ENCODE measurements around the gene DYNLT4. TPM values are rescaled to one million over a fixed set of nuclear protein-coding genes. Genes with fewer than 3 reads are reported as not detected.

The DYNLT4 gene
- total RNA-seq, 1 donor: 0.36 TPM

- no peak overlapping the region for H3K4me3 ChIP-seq (ENCODE audit: insufficient read depth, low read length)
Measured at GRCh38 chr1:44778705-44779576, 28.2 kb downstream of the DYNLT4 start.

GRCh38 chr1:44777969-44778635 lies 29.0 kb downstream of the DYNLT4 start:
- Histone ChIP-seq H3K4me3 (ENCODE audit: insufficient read depth, low read length) (peak overlapping the region; percentile 91), H3K79me2 (ENCODE audit: insufficient read depth, low read length) (peaks cover 38% of the 10 kb centered on the region), H3K9me3 (ENCODE audit: low read depth, low read length) (no peaks in the 10 kb centered on the region), H3K36me3 (ENCODE audit: insufficient read depth, low read length) (peaks cover 47% of the 10 kb centered on the region), H4K20me1 (ENCODE audit: insufficient read depth, low read length) (peaks cover 35% of the 10 kb centered on the region), H3K4me2 (ENCODE audit: insufficient read depth, low read length) (peak overlapping the region; percentile 97), H2AFZ (ENCODE audit: low read length) (no peak overlapping the region), H3K4me1 (ENCODE audit: insufficient read depth, low read length) (peaks cover 21% of the 10 kb centered on the region), H3K27ac (ENCODE audit: low read depth, low read length) (no peak overlapping the region), H3K27me3 (ENCODE audit: insufficient read depth, low read length) (no peaks in the 10 kb centered on the region)
- TF ChIP-seq CTCF (IDR thresholded peaks at IDR 0.05; ENCODE audit: extremely low read depth, low read depth, low read length): no peak
- peak; percentile 60 for DNase-seq (ENCODE audit: insufficient read length, low spot score, missing footprints)

More at GRCh38 chr1:44778705-44779576, 28.2 kb downstream of the DYNLT4 start:
- no peak for DNase-seq (ENCODE audit: insufficient read length, low spot score, missing footprints)
- Histone ChIP-seq H3K4me1 (ENCODE audit: insufficient read depth, low read length) (peaks cover 25% of the 10 kb centered on the region), H3K4me2 (ENCODE audit: insufficient read depth, low read length) (no peak overlapping the region), H3K79me2 (ENCODE audit: insufficient read depth, low read length) (peaks cover 38% of the 10 kb centered on the region), H4K20me1 (ENCODE audit: insufficient read depth, low read length) (peaks cover 35% of the 10 kb centered on the region), H3K27ac (ENCODE audit: low read depth, low read length) (no peak overlapping the region), H3K9me3 (ENCODE audit: low read depth, low read length) (no peaks in the 10 kb centered on the region), H2AFZ (ENCODE audit: low read length) (no peak overlapping the region), H3K36me3 (ENCODE audit: insufficient read depth, low read length) (peaks cover 47% of the 10 kb centered on the region), H3K27me3 (ENCODE audit: insufficient read depth, low read length) (no peaks in the 10 kb centered on the region)
- no peak for TF ChIP-seq CTCF (IDR thresholded peaks at IDR 0.05; ENCODE audit: extremely low read depth, low read depth, low read length)

- Histone ChIP-seq H3K4me2 (ENCODE audit: insufficient read depth, low read length) (peak overlapping the region; percentile 97), H3K27me3 (ENCODE audit: insufficient read depth, low read length) (no peaks in the 10 kb centered on the region), H3K27ac (ENCODE audit: low read depth, low read length) (peak overlapping the region; percentile 97), H3K9me3 (ENCODE audit: low read depth, low read length) (no peaks in the 10 kb centered on the region), H4K20me1 (ENCODE audit: insufficient read depth, low read length) (peaks cover 35% of the 10 kb centered on the region), H3K36me3 (ENCODE audit: insufficient read depth, low read length) (peaks cover 47% of the 10 kb centered on the region), H3K4me3 (ENCODE audit: insufficient read depth, low read length) (peak overlapping the region; percentile 91), H2AFZ (ENCODE audit: low read length) (no peak overlapping the region), H3K79me2 (ENCODE audit: insufficient read depth, low read length) (peaks cover 38% of the 10 kb centered on the region), H3K4me1 (ENCODE audit: insufficient read depth, low read length) (peaks cover 21% of the 10 kb centered on the region)
- TF ChIP-seq CTCF (IDR thresholded peaks at IDR 0.05; ENCODE audit: extremely low read depth, low read depth, low read length): no peak
- DNase-seq (ENCODE audit: insufficient read length, low spot score, missing footprints): no peak
Measured at GRCh38 chr1:44777547-44777946, 29.6 kb downstream of the DYNLT4 start.

- H3K36me3 ChIP-seq (ENCODE audit: insufficient read depth, low read length): peaks cover 47% of the 10 kb centered on the region
- H4K20me1 ChIP-seq (ENCODE audit: insufficient read depth, low read length): peaks cover 35% of the 10 kb centered on the region
- DNase-seq (ENCODE audit: insufficient read length, low spot score, missing footprints): no peak
Measured at GRCh38 chr1:44776730-44777068, 30.5 kb downstream of the DYNLT4 start.

More at GRCh38 chr1:44776730-44777068, 30.5 kb downstream of the DYNLT4 start:
- no peaks in the 10 kb centered on the region for H3K27me3 ChIP-seq (ENCODE audit: insufficient read depth, low read length)
- no peak overlapping the region for H2AFZ ChIP-seq (ENCODE audit: low read length)
- H3K9me3 ChIP-seq (ENCODE audit: low read depth, low read length): no peaks in the 10 kb centered on the region
- peaks cover 21% of the 10 kb centered on the region for H3K4me1 ChIP-seq (ENCODE audit: insufficient read depth, low read length)
- peak overlapping the region; percentile 97 for H3K27ac ChIP-seq (ENCODE audit: low read depth, low read length)
- H3K4me2 ChIP-seq (ENCODE audit: insufficient read depth, low read length): peak overlapping the region; percentile 97
- peaks cover 38% of the 10 kb centered on the region for H3K79me2 ChIP-seq (ENCODE audit: insufficient read depth, low read length)
- peak overlapping the region; percentile 91 for H3K4me3 ChIP-seq (ENCODE audit: insufficient read depth, low read length)
- TF ChIP-seq CTCF (IDR thresholded peaks at IDR 0.05; ENCODE audit: extremely low read depth, low read depth, low read length): no peak
